Fibroblast of the aortic adventitia (primary cell): ENCODE results near the gene R3HCC1L. TPM values are rescaled to one million over a fixed set of nuclear protein-coding genes. Genes with fewer than 3 reads are reported as not detected.
A peak's percentile ranks its signal among the peaks of the same experiment; 100 is the strongest.

ENCODE experiments used
- DNase-seq: peaks from one replicate; pipeline ENCODE4 v3.0.0-alpha.2; 2010; ENCODE audit warnings: low read depth
- H3K4me3 ChIP-seq: 2 replicates; pipeline ENCODE4 v1.5.1; 2011; ENCODE audit warnings: low read depth, mild to moderate bottlenecking, control low read depth, low read length, moderate library complexity
- CTCF ChIP-seq: IDR thresholded peaks from 2 replicates; pipeline ENCODE4 v1.5.1; 2011; ENCODE audit warnings: mild to moderate bottlenecking, low read length, control low read depth, inconsistent platforms; ENCODE audit not compliant: insufficient read depth
- total RNA-seq: library from RNA; depleted of rRNA; stranded (reverse); fragments of >200 nt; gene quantifications from 2 replicates; pipeline ENCODE4 v1.2.3, GENCODE V29; 2012; ENCODE audit warnings: low replicate concordance

Gene R3HCC1L
- 10.8 and 19.6 TPM in 2 replicates for total RNA-seq

- no peak for TF ChIP-seq CTCF
- peak; percentile 78 for DNase-seq
- H3K4me3 ChIP-seq, result peak within 1 kb of the TSS; percentile 94
These were observed at the start of gene R3HCC1L for GRCh38 chr10:98134431-98135221. Gene R3HCC1L, plus strand, starts transcription at chr10:98134657. Its CDS starts 73,458 bp downstream, at chr10:98208115.

DNA sequence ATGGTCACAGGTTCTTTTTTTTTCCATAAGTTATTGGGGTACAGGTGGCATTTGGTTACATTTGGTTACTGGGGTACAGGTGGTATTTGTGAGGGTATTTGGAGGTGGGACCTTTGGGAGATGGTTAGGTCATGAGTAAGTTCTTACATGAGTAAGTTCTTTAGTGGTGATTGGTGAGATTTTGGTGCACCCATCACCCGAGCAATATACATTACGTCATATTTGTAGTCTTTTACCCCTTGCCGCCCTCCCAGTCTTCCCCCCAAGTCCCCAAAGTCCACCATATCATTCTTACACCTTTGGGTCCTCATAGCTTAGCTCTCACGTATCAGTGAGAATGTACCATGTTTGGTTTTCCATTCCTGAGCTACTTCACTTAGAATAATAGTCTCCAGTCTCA lies 49.2 kb upstream of the R3HCC1L start:
- TF ChIP-seq CTCF, result no peak
- no peak for DNase-seq
- no peak overlapping the region for H3K4me3 ChIP-seq

DNA sequence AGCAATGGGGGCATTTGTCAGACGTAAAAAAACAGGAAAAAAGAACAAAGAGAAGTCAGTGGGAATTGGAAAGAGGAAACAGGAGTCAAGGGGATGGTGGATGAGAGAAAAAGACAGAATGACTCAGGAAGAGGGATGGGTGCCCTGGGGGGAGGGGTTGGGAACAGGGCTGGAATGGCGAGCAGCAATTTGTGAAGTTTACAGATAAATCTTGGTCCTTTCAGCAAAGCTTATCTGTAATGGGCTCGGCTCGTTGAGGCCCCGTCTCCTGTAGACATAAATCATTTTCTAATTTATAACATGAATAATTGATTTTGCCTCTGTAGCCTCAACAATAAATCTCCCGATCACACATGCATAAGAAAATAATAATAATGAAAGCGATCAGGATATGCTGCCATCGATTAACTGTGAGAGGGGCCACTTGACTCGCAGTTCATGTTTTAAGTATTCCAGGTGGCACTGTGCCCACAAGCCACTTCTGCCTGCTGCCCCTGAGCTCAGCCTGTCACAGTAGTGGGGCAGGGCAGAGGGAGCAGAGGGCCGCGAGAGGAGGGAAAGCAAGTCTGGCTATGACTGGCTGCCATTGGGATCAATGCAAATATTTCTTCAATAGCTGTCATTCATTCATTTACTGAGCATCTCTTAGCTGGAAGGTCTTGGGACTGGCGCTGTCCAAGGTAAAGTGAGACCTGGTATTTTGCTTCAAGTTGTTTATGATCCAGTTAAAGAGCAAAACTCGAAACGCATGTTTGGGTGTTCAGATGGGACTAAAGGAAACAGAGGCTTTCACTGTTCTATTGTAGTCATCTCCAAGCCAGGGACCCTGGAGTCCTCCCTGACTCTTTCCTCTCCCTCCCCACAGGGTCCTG lies 47.4 kb upstream of the R3HCC1L start:
- no peak for TF ChIP-seq CTCF
- no peak for DNase-seq
- H3K4me3 ChIP-seq, result no peak overlapping the region

DNA sequence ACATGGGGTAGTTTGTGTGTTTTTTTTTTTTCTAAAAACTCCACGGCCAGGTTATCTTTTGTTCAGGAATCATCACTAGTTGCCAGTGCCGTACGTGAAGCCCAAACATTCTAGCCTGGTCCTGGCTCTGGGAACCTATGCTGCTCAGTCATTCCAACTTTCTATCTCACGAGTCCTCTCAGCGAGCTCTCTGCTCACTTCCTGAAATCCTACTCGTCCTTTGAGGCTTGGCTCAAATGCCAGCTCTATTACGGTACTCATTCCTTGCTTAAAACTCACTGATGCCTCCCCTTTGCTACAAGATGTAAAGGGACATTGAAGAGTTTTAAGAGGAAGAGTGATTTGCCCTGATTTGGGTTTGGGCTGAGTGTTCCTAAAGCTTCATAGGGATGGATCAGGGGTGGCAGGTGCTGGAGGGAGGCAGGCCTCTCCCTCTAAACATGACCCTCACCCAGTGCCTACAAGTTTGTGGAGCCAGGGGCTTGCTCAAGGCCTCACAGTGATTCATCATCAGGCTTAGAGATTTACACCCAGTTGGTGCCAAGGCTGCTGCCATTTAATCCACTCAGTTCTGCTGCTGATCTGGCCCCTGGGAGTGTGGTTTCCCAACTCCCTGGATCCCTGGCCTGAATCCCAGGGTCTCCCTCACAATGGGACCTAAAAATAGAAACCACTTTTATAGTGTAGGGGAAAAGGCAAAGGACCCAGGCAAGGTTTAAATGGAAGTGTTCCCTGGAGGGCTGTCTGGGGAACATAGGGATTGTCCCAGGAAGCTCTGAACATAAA lies 46.1 kb upstream of the R3HCC1L start:
- peak; percentile 73 for DNase-seq
- TF ChIP-seq CTCF, result no peak
- H3K4me3 ChIP-seq, result no peak overlapping the region

- no peak for TF ChIP-seq CTCF
- DNase-seq, result no peak
- H3K4me3 ChIP-seq, result no peak overlapping the region
These were observed 43.6 kb upstream of the R3HCC1L start for GRCh38 chr10:98090822-98091221.

DNA sequence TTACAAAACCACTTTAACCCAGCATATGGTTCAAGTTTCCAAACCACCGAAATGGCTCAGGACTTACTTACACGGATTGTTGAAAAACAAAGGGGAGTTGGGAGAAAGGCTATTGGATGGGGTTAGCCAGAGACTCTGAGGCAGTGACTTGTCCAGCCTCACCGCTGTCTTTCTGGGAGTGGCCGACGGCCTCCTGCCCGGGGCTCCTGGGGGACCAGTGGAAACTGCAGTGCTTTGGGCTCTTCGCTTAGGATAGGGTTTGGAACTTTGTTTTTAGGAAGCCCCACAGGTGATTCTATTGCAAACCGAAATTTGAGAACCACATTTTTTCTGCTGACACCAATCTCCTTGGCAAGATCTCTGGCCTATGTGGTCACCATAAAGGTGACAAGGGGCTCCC lies 38.1 kb upstream of the R3HCC1L start:
- TF ChIP-seq CTCF, result no peak
- DNase-seq, result no peak
- H3K4me3 ChIP-seq, result no peak overlapping the region
